GM18520 (cell line): ENCODE data around the gene GALNTL6.
"Not testable (repeated sequence)": the region's sequence is repeated elsewhere in the genome, so short reads cannot be mapped to it uniquely, and the experiment has no call there.

Experiments
- ATAC-seq: cut with Tn5 transposase; IDR thresholded peaks from one replicate; pipeline ENCODE4 v1.9.1; 2021; ENCODE audit not compliant: unreplicated experiment

GALNTL6 gene

DNA sequence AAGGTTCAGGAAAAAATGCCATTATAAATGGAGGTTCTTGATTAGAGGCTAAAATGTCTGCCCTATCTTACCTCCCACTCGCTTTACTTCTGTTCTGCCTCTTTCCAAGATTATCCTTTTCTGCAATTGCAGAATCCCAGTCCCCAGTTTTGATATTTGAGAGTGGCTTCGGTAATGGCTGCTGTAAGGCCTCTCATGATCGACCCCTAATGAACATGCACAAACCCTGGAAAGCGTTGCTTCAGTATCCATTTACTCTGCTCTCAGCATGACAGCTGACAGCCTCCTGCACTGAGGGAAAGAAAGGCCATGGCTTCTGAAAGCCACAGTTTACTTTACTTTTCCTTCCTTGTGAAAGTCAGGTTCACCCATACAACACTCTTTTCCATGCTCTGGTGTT, 1030.0 kb downstream of the GALNTL6 start:
- no peak for ATAC-seq

DNA sequence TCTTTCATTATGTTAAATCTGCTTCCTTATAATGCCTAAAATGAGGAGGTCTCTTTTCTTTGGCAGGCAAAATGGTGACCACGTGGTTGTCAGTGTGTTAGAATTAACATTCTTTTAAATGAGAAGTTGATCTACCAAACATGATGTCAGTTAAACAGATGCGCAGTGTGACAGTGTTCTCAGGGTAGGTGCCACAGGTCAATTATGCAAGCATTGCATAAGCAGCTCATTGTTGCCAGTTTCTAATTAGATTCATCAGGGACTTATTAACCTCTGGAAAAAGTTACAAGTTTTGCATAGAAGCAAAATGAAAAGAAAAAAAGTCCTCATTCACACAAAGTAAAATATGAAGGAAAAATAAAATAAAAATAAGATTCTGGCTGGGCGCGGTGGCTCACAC, 1031.4 kb downstream of the GALNTL6 start:
- ATAC-seq, result no peak

DNA sequence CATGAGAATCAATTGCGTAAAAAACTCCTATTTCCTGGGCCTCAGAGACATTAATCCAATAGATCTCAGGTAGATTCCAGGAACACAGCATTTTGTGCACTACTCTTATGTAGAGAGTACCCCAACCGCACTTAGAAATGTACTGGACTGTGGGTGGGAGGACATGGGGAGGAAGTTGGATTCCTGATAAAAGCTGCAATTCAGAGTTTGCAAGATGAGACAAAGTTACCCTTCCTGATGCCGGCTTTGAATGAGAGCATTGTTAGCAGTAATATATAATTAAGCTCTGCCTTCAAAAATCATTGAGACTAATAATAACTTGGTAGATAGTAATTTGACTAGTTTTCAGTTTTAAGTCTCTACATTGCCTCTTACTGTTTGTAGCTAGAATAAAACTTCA, 1032.1 kb downstream of the GALNTL6 start:
- ATAC-seq, result no peak

DNA sequence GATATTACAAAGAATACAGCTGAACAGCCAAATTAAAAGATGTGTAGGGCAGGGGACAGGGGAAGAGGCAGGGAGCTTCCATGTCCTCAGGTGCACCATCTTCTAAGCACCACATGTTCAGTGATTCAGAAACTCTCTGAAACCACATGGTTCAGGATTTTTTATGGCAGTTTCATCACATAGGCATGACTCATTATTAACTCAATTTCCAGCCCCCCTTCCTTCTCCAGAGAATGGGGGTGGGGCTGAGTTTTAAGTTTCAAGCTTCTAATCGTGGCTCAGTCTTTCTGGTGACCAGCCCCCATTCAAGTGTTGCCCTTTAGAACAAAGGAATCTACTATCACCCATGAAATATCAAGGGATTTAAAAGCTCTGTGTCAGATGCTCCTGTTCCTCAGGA, 1037.6 kb downstream of the GALNTL6 start:
- ATAC-seq, result no peak

DNA sequence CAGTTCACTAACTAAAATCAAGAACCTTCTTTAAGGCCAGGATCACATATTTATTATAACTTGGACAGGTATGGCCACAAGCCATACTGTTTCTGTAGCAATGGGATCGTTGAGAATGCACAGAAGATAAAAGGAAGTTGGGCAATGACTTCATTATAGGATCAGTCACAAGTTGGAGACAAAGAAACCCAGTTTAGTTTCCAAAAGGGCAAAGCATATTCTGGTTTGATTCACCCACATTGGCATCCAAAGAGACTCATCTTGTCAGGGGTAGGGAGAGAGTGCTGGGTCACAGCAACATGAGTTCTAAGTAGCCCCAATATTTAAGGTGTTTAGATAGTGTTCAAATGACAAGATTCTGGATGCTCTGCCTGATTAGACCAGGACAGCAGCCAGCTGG, 1038.3 kb downstream of the GALNTL6 start:
- ATAC-seq, result no peak

DNA sequence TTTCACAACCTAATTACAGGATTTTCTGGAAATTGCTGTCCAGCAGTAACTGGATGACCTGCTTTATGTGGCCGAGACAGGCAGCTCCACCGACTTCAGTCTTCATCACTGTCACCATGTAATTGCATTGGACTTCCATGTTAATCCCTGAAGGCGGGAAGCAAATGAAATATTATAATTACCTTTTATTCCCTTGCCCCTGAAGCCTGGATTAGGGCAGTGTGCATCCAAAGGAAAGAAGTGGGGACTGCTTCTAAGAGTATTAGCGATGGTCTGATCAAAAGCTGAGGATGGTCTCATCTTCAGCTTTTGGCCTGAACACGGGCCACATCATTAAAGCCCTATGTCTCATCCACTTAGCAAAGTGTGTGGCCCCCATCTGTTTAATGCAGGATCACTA, 1043.8 kb downstream of the GALNTL6 start:
- no peak for ATAC-seq

DNA sequence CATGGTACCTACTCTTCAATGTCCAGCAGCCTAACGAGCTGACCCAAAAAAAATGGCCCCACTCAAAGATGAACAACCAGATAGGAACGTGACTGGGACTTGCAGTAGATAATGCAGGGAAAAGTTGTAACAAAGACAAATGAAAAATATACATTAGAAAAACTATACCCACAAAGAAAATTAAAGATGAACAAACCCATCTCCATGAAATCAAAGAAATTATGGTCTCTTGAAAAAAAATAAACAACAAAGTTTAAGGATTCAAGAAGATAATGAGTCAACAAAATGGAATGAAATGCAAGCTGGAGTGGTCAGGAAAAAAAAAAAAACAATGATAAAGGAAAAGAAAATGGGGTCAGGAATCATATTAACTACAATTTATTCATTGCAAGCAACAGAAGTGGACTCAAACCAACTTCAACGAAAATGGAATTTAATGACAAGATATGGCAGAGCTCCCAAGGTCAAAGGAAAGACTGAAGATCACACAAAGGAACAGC, 1045.6 kb downstream of the GALNTL6 start:
- ATAC-seq, result no peak

DNA sequence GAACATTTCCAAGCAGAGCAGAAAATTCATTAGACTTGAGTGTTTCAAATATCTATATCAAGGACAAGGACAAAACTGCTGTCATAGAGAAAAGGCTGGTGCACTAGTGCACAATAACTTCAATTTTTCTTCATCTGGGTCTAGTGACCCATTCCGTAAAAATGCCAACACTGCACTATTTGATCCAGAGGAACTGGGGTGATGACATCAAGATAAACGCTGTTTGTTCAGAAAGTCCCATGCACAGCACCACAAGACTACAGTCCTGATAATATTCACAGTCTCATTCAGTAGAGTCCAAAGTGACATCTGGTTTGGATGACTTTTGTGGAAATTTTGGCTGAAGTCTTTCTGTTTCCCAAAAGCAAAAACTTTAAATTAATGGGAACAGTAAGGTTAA, 1051.9 kb downstream of the GALNTL6 start:
- ATAC-seq, result no peak

DNA sequence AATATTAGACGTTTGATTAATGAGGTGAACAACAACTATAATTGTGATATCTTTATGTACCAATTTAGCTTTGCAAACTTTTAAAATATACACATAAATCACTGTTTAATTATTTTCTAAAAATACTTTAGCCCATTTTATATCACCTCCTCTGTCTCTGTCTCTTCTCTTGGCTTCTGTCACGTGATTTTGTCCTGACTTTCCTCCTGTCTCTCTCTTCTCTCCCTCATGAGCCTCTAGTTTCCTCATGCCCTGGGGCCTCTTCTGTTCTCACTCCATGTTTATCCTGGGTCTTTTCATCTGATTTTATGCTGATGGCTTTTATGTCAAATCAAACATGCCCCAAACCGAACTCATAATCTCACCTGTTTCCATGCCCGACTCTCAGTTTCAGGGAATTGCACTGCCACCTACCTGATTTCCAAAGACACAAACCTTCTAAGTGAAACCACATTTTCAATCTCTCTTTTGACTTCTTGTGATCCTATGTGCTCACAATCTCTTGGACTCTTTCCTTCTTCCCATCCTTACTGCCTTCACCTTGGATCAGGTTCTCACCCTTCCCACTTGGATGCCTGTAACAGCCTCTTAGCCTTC, 1052.4 kb downstream of the GALNTL6 start:
- ATAC-seq, result no peak

DNA sequence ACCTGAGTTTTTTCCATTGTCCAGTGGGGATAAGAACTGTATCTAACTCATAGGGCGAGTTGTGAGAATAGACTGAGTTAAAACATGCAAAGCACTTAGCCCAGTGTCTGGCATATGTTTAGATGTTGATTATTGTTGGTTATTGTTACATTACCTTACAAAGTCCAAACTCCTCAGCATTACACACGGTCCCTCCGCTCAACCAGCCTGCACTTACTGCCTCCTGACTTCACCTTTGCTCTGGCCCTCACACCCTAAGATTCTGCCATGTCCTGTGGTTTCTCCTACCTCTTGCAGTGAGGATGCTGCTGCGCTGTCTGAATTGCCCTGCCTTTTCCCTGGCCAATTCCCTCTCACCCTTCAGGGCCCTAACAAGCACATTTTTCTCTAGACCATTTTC, 1053.2 kb downstream of the GALNTL6 start:
- no peak for ATAC-seq

DNA sequence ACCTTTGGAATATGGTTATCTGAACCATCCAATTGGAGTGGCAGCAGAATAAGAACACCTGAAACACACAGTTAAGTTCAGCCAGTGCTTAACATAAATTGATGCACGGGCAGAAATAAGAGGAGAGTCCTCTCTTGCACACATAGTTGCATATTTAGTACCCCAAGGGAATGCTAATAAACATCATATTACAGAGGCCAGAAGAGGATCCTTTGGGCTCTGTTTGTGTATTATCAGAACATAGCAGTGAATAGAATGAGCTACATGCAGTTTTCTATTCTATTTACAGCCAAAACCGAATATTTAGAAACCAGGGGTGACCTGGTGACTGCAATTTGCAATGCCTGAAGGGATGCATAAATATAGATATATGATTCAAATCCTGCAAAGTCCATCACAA, 1054.6 kb downstream of the GALNTL6 start:
- ATAC-seq, result no peak

DNA sequence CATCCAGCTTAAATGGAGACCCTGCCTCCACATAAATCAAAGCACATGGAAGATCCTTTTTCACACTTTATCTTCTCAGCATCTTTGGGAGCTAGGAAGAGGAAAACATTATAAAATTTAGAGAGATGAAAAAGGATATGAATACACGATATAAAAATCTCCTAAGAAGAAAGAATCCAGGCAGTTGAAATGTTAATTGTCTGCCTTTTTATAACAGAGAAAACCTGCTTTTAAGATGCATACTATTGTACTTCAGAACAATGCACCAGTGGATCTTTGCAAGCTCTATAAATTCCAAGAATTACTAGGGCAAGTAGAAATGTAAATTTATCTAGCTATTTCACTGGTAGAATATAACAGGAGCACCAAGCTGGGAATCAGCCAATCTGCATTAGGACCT, 1055.1 kb downstream of the GALNTL6 start:
- ATAC-seq, result no peak

DNA sequence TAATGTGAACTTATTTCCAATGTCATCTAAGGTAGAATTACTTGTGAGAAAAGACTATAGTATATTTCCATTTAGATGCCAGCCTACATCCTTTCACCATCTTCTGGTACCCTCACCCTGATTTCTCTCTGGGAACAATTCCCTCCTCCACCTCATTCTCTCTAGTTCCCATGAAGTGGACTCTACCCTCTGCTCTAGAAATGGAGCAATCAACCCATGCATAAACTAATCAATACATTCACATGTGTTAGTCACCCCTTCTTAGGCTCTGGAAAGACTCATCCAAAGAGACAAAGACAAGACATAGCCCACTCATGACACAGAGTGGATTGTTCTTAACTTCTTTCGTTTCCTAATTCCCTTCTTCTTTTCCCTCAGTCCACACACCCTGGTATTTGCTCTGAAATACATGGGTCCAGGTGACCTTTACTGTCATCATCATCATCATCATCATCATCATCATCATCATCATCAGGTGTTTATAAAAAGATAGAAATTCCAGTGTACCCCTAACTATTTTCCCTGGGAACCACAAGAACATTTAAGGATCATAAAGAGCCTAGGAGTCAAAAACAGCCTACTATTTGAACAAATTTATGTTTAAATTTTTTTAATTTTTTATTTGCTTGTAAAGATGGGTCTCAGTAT, 1056.5 kb downstream of the GALNTL6 start:
- ATAC-seq, result no peak

DNA sequence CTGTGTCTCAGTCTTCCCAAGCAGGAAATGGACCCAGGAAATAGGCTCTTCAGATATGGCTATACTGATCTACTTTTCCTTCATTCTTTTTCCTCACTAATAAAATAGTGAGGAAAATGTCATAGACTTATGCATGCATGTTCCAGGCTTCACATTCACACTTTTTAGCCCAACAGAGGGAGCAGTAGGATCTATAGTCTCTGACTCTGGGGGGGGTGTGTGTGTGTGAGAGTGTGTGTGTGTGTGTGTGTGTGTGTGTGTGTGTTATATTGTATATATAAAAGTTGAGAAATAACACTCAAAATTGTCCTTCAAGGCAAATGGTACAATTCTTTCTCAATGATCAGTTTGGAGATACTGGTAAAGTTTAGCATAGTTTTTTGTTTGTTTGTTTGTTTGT, 1058.2 kb downstream of the GALNTL6 start:
- ATAC-seq, result no peak

DNA sequence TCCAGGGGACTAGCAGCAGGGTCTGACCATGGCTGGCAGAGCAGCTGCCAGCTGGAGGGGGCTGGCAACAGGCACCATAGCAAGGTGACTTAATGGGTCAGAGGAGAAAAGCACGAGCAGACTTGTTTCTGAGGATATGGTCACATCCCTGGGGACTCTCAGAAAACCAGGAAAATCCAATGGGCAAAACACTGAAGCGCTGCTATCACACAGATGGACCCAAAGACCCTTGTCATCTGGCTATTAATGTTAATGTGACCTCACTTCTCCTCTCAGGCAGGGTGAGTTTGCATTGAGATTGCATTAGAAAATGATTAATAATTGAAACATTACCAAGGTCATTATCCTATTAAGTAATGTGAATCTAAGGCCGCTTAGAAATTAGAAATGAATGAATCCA, 1061.7 kb downstream of the GALNTL6 start:
- ATAC-seq, result no peak

DNA sequence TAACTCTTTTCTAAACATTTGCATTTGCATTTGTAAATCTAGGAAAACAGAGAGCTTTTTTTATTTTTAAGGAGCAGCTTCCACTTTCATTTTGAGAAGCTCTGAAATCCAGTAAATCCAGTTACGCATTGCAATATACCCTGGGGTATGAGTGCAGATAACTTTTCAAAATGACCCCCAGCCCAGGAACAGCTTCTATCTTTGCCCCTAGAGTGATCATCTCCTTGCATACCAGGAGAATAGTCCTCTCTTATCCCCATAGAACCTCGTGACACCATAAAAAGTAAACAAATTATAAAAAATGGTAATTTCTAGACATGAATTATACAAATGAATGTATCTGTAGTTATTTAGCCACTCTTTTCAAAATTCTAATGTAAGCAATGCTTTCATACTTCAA, 1063.2 kb downstream of the GALNTL6 start:
- ATAC-seq, result no peak

DNA sequence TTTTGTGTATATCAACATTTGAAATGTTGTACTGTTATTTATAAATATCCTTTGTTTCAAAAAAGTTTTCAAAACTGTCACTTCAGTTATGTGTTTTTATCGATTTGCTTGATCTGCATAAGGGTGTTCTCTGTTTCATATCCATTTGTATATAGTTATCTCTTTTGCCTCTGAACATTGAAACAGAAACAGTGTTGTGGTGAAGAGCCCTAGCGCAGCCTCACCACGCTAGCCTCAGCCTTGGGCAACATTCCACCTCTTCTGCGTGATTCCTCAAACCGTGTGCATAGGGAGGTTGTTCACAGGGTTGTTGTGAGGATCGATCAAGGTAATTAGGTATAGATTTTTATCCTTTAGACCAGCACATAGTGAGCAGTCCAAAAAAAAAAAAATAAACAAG, 1068.4 kb downstream of the GALNTL6 start:
- ATAC-seq, result no peak

DNA sequence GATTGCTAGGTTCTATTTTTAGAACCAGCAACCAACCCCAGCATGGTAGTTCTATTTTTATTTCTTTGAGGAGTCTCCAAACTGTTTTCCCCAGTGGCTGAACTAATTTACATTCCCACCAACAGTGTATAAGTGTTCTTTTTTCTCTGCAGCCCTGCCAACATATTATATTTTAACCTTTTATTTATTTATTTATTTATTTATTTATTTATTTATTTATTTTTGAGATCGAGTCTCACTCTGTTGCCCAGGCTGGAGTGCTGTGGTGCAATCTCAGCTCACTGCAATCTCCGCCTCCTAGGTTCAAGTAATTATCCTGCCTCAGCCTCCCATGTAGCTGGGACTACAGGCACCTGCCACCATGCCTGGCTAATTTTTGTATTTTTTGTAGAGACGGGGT, 1074.2 kb downstream of the GALNTL6 start:
- not testable (repeated sequence) for ATAC-seq

DNA sequence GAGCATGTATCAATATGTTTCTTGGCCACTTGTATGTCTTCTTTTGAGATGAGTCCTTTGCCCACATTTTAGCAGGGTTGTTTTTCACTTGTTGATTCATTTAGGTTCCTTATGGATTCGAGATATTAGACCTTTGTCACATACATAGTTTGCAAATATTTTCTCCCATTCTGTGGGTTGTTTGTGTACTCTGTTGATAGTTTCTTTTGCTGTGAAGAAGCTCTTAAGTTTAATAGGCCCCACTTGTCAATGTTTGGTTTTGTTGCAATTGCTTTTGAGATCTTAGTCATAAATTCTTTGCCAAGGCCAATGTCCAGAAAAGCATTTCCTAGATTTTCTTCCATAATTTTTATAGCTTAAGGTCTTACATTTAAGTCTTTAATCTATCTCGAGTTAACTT, 1074.8 kb downstream of the GALNTL6 start:
- ATAC-seq, result no peak

DNA sequence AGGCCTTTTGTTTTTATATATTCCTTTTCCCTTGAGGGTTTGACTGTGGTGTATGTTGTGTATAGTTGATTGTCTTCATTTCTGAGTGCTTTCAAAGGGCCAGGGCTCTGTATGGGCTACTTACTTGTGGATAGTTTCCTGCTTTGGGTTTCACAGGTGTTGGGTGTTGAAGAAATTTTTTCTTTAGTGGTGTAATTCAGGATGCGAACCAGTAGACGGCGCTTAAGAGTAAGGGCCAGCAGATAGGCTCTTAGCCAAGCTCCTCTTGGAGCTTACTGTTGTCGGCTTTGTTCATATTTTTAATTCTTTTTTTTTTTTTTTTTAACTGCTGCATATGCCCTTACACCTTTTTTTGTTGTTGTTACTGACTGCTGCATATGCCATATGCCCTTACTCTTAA, 1079.1 kb downstream of the GALNTL6 start:
- no peak for ATAC-seq

DNA sequence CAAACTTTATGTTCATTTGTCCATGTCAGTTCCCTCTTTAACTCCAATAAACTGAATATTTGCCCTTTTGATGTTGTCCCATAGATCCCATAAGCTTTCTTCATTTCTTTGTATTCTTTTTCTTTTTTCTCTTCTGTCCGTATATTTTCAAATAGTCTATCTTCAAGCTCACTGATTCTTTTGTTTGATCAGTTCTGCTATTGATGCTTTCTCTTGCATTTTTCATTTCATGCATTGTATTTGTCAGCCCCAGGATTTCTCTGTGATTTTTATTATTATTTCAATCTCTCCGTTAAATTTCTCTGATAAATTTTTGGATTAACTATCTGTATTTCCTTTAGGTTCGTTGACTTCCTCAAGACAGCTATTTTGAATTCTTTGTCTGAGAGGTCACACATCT, 1082.5 kb downstream of the GALNTL6 start:
- ATAC-seq, result no peak

DNA sequence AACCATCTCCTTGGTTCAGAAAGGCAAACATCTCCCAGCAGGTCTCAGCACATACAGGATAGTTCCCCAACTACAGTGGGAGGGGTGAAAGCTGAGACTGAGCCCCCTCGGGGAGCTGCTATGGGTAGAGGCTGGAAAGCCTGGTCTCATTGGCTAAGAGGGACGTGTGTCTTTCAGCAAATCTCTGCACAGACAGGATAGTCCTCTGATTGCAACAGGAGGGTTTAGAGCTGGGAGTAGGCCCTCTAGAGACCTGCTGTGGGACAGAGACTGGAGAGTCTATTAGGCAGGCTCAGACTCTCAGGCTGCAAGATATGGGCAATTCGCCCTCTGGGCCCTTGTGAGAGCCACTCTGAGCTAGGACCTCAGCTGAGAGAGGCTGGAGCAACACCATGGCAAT, 1083.8 kb downstream of the GALNTL6 start:
- no peak for ATAC-seq

DNA sequence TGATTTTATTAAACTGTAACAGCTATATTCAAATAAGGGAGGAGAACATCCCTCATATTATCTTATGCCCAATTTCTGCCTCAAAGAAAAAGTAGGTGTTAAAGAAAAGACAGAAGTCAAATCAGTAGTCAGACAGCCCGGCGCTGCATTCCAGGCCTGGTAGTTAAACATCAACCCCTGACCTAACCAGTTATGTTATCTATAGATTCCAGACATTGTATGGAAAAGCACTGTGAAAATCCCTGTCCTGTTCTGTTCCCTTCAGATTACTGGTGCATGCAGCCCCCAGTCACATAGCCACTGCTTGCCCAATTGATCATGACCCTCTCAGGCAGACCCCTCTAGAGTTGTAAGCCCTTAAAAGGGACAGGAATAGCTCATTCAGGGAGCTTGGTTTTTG, 1085.5 kb downstream of the GALNTL6 start:
- no peak for ATAC-seq
